Middle frontal gyrus (tissue), 1 donor: ENCODE measurements around the gene CHERP.
A peak's percentile ranks its signal among the peaks of the same experiment; 100 is the strongest.
"Not testable (repeated sequence)": the region's sequence is repeated elsewhere in the genome, so short reads cannot be mapped to it uniquely, and the experiment has no call there.

Experiments
- DNase-seq: peaks from one replicate; pipeline ENCODE4 v3.0.0-alpha.2; 2015; ENCODE audit warnings: low spot score; ENCODE audit errors: extremely low spot score

Gene CHERP

GRCh38 chr19:16577531-16577985 is 35.3 kb upstream of the CHERP start:
- DNase-seq = no peak

- DNase-seq = no peak
Observed at GRCh38 chr19:16576690-16577530, 34.7 kb upstream of the CHERP start.

GRCh38 chr19:16575861-16576689 is 33.8 kb upstream of the CHERP start:
- DNase-seq = no peak

- DNase-seq = no peak
Observed at GRCh38 chr19:16575282-16575681, 33.0 kb upstream of the CHERP start.

- DNase-seq = no peak
Observed at GRCh38 chr19:16573925-16574324, 31.7 kb upstream of the CHERP start.

GRCh38 chr19:16573296-16573695 is 31.1 kb upstream of the CHERP start:
- no peak for DNase-seq

GRCh38 chr19:16572332-16573211 is 30.3 kb upstream of the CHERP start, which contains the start of gene SLC35E1:
Gene SLC35E1 (minus strand): TSS chr19:16572415. CDS start chr19:16572364, 51 bp downstream.
- peak; percentile 94 for DNase-seq

GRCh38 chr19:16571822-16572331 is 29.6 kb upstream of the CHERP start:
- no peak for DNase-seq

GRCh38 chr19:16571283-16571682 is 29.0 kb upstream of the CHERP start:
- no peak for DNase-seq

- DNase-seq = no peak
Observed at GRCh38 chr19:16569609-16570320, 27.5 kb upstream of the CHERP start.

GRCh38 chr19:16566702-16567101 is 24.5 kb upstream of the CHERP start:
- DNase-seq = no peak

- no peak for DNase-seq
Observed at GRCh38 chr19:16566161-16566560, 23.9 kb upstream of the CHERP start.

- no peak for DNase-seq
Observed at GRCh38 chr19:16564842-16565241, 22.6 kb upstream of the CHERP start.

- no peak for DNase-seq
Observed at GRCh38 chr19:16562608-16563025, 20.4 kb upstream of the CHERP start.

GRCh38 chr19:16561382-16561781 is 19.1 kb upstream of the CHERP start:
- DNase-seq = no peak

GRCh38 chr19:16559780-16560276 is 17.6 kb upstream of the CHERP start:
- no peak for DNase-seq

- no peak for DNase-seq
Observed at GRCh38 chr19:16554776-16555175, 12.5 kb upstream of the CHERP start.

- DNase-seq = not testable (repeated sequence)
Observed at GRCh38 chr19:16551902-16552301, 9.7 kb upstream of the CHERP start.

- no peak for DNase-seq
Observed at GRCh38 chr19:16548956-16549355, 6.7 kb upstream of the CHERP start.
